ENCODE results near the gene ADGRL3. TPM values are rescaled to one million over a fixed set of nuclear protein-coding genes. Genes with fewer than 3 reads are reported as not detected.
"Not testable (repeated sequence)": the region's sequence is repeated elsewhere in the genome, so short reads cannot be mapped to it uniquely, and the experiment has no call there.

The ADGRL3 gene
- polyA plus RNA-seq, 2 donors: 0.12 to 0.20 TPM

DNA sequence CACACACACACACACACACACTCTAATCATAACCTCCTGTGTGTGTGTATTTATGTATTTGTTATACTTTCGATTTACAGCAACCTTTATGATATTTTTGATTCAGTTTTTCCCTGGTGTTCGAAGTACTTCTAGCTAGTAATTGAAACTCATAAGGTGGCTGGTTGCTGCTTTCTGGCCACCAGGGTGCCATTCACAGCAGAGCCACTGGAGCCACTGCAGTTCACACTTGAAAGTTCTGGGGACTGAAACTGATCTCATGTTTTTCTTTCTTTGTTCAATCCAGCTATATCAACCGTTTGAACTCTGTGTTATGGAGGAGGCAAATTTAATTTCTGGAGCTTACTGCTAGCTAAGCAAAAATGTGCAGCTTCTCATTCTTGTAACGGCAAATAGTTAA lies 419.4 kb downstream of the ADGRL3 start:
- no peaks in the 10 kb centered on the region for H3K36me3 ChIP-seq (ENCODE audit: control insufficient read depth in 2 of 2, insufficient read depth in 2 of 2, low read length in 1 of 2)
- no peaks in the 10 kb centered on the region for H3K4me1 ChIP-seq (ENCODE audit: control insufficient read depth in 2 of 2, insufficient read depth in 2 of 2, low read length in 1 of 2)
- H3K27me3 ChIP-seq (ENCODE audit: control insufficient read depth in 1 of 2, insufficient read depth in 2 of 2, low read length in 2 of 2): no peaks in the 10 kb centered on the region
- no peak overlapping the region for H3K27ac ChIP-seq (ENCODE audit: low read depth in 2 of 2, low read length in 1 of 2)
- H3K9me3 ChIP-seq (ENCODE audit: control insufficient read depth in 2 of 2, insufficient read depth in 1 of 2, low read depth in 1 of 2, low read length in 1 of 2): no peaks in the 10 kb centered on the region
- no peak overlapping the region for H3K4me3 ChIP-seq (ENCODE audit: low read depth in 1 of 2, low read length in 2 of 2)
- 69 to 72% methylated on average over 4 of the region's 4 CpGs for WGBS, 2 donors

DNA sequence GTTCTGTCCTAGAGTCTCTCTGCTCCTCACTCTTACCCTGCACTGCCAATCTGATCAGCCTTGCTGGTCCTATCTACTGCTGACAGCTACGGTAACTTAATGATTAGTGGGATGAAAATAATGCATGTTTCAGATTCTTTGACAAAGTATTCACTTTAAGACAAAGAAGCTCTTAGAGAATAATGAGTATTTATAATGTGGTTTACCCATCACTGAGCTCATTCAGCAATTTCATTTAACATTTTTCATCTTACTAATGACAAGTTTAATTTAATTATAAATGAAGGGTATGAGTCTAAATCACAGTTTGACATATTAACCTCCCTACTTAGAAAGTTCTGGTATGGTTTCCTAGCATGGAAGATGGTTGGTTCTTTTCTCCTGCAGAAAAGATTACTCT lies 428.2 kb downstream of the ADGRL3 start:
- Histone ChIP-seq H3K36me3 (ENCODE audit: control insufficient read depth in 2 of 2, insufficient read depth in 2 of 2, low read length in 1 of 2) (no peaks in the 10 kb centered on the region), H3K27me3 (ENCODE audit: control insufficient read depth in 1 of 2, insufficient read depth in 2 of 2, low read length in 2 of 2) (no peaks in the 10 kb centered on the region), H3K4me3 (ENCODE audit: low read depth in 1 of 2, low read length in 2 of 2) (no peak overlapping the region), H3K9me3 (ENCODE audit: control insufficient read depth in 2 of 2, insufficient read depth in 1 of 2, low read depth in 1 of 2, low read length in 1 of 2) (no peaks in the 10 kb centered on the region), H3K4me1 (ENCODE audit: control insufficient read depth in 2 of 2, insufficient read depth in 2 of 2, low read length in 1 of 2) (no peaks in the 10 kb centered on the region), H3K27ac (ENCODE audit: low read depth in 2 of 2, low read length in 1 of 2) (no peak overlapping the region)
- 85 to 93% methylated on average over 1 of the region's 1 CpG for WGBS, 2 donors

DNA sequence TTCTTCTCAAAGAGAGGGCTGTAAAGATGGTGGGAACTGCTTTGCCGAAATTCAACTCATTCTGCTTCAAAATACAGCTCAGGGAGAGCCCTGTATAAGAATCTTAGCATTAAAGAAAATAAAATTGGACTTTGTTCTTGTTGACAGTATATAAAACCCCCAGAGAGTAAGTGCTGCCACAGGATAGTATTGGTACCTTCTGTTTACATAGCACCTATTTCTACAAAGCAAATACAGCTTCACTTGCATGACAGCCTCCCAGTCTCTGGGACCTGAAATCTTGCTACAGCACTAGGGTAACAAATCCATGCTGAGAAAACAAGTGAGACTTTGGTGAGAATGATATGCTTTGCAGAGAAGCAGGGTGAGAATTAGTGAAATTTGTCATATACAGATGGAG lies 428.6 kb downstream of the ADGRL3 start:
- H3K9me3 ChIP-seq (ENCODE audit: control insufficient read depth in 2 of 2, insufficient read depth in 1 of 2, low read depth in 1 of 2, low read length in 1 of 2): no peaks in the 10 kb centered on the region
- no peaks in the 10 kb centered on the region for H3K4me1 ChIP-seq (ENCODE audit: control insufficient read depth in 2 of 2, insufficient read depth in 2 of 2, low read length in 1 of 2)
- 81 to 86% methylated on average over 1 of the region's 1 CpG for WGBS, 2 donors
- H3K27me3 ChIP-seq (ENCODE audit: control insufficient read depth in 1 of 2, insufficient read depth in 2 of 2, low read length in 2 of 2): no peaks in the 10 kb centered on the region
- H3K4me3 ChIP-seq (ENCODE audit: low read depth in 1 of 2, low read length in 2 of 2): no peak overlapping the region
- no peak overlapping the region for H3K27ac ChIP-seq (ENCODE audit: low read depth in 2 of 2, low read length in 1 of 2)
- H3K36me3 ChIP-seq (ENCODE audit: control insufficient read depth in 2 of 2, insufficient read depth in 2 of 2, low read length in 1 of 2): no peaks in the 10 kb centered on the region

DNA sequence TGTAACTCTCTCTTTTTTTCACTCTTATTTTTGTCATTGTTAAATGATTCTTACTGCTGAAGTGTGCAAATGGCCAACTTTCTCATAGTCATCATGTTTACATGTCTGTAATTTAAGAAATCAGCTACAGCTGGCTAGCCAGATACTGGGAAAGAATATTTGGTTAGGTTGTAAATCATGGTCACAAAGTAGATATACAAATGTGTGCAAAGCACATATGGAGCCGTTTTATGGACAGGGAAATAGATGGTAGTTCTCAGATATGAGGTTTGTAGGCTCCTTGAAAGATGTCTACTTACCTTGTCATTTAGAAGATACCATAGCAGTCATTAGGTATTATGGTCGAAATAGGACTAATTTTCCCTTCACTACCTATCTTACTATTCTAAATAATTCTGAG lies 430.4 kb downstream of the ADGRL3 start:
- Histone ChIP-seq H3K4me3 (ENCODE audit: low read depth in 1 of 2, low read length in 2 of 2) (no peak overlapping the region), H3K4me1 (ENCODE audit: control insufficient read depth in 2 of 2, insufficient read depth in 2 of 2, low read length in 1 of 2) (no peaks in the 10 kb centered on the region), H3K9me3 (ENCODE audit: control insufficient read depth in 2 of 2, insufficient read depth in 1 of 2, low read depth in 1 of 2, low read length in 1 of 2) (no peaks in the 10 kb centered on the region), H3K27me3 (ENCODE audit: control insufficient read depth in 1 of 2, insufficient read depth in 2 of 2, low read length in 2 of 2) (no peaks in the 10 kb centered on the region), H3K36me3 (ENCODE audit: control insufficient read depth in 2 of 2, insufficient read depth in 2 of 2, low read length in 1 of 2) (no peaks in the 10 kb centered on the region), H3K27ac (ENCODE audit: low read depth in 2 of 2, low read length in 1 of 2) (no peak overlapping the region)
- 51 to 73% methylated on average over 2 of the region's 2 CpGs for WGBS, 2 donors

DNA sequence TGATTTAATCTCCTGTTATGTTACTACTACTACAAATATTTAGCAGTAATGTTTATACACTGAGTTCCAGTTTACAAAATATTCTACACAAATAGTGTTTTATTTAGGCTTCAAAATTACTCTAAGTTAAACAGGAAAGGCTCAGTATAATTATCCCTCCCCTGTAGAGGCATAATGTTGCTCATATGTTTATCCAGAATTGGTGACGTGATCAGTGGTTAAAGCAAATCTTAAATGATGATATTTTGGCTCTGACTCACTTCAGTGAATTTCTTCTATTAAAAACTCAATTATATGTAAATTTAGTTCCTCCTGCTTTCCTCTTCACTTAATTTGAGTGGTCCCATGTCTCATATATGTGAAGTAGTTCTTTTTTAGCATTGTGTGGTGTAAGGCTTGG lies 438.5 kb downstream of the ADGRL3 start:
- Histone ChIP-seq H3K36me3 (ENCODE audit: control insufficient read depth in 2 of 2, insufficient read depth in 2 of 2, low read length in 1 of 2) (no peaks in the 10 kb centered on the region), H3K27me3 (ENCODE audit: control insufficient read depth in 1 of 2, insufficient read depth in 2 of 2, low read length in 2 of 2) (no peaks in the 10 kb centered on the region), H3K9me3 (ENCODE audit: control insufficient read depth in 2 of 2, insufficient read depth in 1 of 2, low read depth in 1 of 2, low read length in 1 of 2) (no peaks in the 10 kb centered on the region), H3K4me1 (ENCODE audit: control insufficient read depth in 2 of 2, insufficient read depth in 2 of 2, low read length in 1 of 2) (no peaks in the 10 kb centered on the region), H3K4me3 (ENCODE audit: low read depth in 1 of 2, low read length in 2 of 2) (no peak overlapping the region), H3K27ac (ENCODE audit: low read depth in 2 of 2, low read length in 1 of 2) (no peak overlapping the region)
- 64 to 69% methylated on average over 1 of the region's 1 CpG for WGBS, 2 donors

DNA sequence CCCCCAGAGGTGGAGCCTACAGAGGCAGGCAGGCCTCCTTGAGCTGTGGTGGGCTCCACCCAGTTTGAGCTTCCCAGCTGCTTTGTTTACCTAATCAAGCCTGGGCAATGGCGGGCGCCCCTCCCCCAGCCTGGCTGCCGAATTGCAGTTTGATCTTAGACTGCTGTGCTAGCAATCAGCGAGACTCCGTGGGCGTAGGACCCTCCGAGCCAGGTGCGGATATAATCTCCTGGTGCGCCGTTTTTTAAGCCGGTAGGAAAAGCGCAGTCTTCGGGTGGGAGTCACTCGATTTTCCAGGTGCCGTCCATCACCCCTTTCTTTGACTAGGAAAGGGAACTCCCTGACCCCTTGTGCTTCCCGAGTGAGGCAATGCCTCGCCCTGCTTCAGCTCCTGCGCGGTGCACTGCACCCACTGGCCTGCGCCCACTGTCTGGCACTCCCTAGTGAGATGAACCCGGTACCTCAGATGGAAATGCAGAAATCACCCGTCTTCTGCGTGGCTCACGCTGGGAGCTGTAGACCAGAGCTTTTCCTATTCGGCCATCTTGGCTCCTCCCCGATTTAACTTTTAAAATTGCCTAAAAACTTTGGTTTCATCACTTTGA lies 446.7 kb downstream of the ADGRL3 start:
- not testable (repeated sequence) for H3K4me3 ChIP-seq (ENCODE audit: low read depth in 1 of 2, low read length in 2 of 2); H3K9me3 ChIP-seq (ENCODE audit: control insufficient read depth in 2 of 2, insufficient read depth in 1 of 2, low read depth in 1 of 2, low read length in 1 of 2); H3K4me1 ChIP-seq (ENCODE audit: control insufficient read depth in 2 of 2, insufficient read depth in 2 of 2, low read length in 1 of 2); H3K27me3 ChIP-seq (ENCODE audit: control insufficient read depth in 1 of 2, insufficient read depth in 2 of 2, low read length in 2 of 2); H3K36me3 ChIP-seq (ENCODE audit: control insufficient read depth in 2 of 2, insufficient read depth in 2 of 2, low read length in 1 of 2); H3K27ac ChIP-seq (ENCODE audit: low read depth in 2 of 2, low read length in 1 of 2)
- 90 to 91% methylated on average over 26 of the region's 26 CpGs for WGBS, 2 donors

DNA sequence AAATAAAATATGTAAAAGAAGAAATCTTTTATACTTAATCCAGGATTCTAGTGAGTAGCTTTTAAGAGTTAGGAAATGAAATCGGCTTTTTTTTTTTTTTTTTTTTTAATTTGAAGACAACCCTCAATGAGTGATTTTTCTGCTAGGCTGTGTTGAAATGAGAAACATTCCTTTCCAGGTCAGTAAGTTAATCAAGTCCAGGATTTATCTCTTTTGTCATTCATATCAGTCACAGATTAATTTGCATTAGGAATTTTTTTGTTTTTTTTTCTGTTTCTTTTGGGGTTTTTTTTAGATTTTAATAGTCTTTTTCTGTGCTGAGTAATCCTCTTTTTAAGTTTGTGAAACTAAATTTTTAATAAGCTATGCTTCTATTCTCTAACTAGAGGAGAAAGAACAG lies 448.1 kb downstream of the ADGRL3 start:
- no peaks in the 10 kb centered on the region for H3K27me3 ChIP-seq (ENCODE audit: control insufficient read depth in 1 of 2, insufficient read depth in 2 of 2, low read length in 2 of 2)
- WGBS, 2 donors: 75 to 92% methylated on average over 1 of the region's 1 CpG
- H3K4me3 ChIP-seq (ENCODE audit: low read depth in 1 of 2, low read length in 2 of 2): no peak overlapping the region
- no peaks in the 10 kb centered on the region for H3K4me1 ChIP-seq (ENCODE audit: control insufficient read depth in 2 of 2, insufficient read depth in 2 of 2, low read length in 1 of 2)
- no peak overlapping the region for H3K27ac ChIP-seq (ENCODE audit: low read depth in 2 of 2, low read length in 1 of 2)
- H3K36me3 ChIP-seq (ENCODE audit: control insufficient read depth in 2 of 2, insufficient read depth in 2 of 2, low read length in 1 of 2): no peaks in the 10 kb centered on the region
- no peaks in the 10 kb centered on the region for H3K9me3 ChIP-seq (ENCODE audit: control insufficient read depth in 2 of 2, insufficient read depth in 1 of 2, low read depth in 1 of 2, low read length in 1 of 2)

DNA sequence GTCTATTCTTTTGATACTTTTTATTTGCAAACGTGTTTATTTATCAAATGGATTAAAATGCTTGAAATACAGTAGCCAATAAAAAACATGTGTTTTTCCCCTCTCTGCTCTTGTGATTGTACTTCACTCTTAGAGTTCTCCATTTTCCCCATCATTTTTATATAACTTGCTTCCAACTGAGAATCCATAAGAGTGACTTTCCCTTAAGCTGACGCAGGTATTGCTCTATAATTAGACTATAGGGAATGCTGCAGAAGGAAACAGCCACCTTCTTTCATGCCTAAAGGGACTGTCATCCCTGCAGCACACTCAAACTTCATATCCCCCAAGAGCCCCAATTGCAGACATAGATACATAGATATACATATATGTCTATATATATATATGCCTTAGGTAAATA lies 456.9 kb downstream of the ADGRL3 start:
- H3K27me3 ChIP-seq (ENCODE audit: control insufficient read depth in 1 of 2, insufficient read depth in 2 of 2, low read length in 2 of 2): no peaks in the 10 kb centered on the region
- peaks cover 0 to 2% of the 10 kb centered on the region in 2 donors for H3K9me3 ChIP-seq (ENCODE audit: control insufficient read depth in 2 of 2, insufficient read depth in 1 of 2, low read depth in 1 of 2, low read length in 1 of 2)
- no peak overlapping the region for H3K4me3 ChIP-seq (ENCODE audit: low read depth in 1 of 2, low read length in 2 of 2)
- no peak overlapping the region for H3K27ac ChIP-seq (ENCODE audit: low read depth in 2 of 2, low read length in 1 of 2)
- H3K36me3 ChIP-seq (ENCODE audit: control insufficient read depth in 2 of 2, insufficient read depth in 2 of 2, low read length in 1 of 2): no peaks in the 10 kb centered on the region
- H3K4me1 ChIP-seq (ENCODE audit: control insufficient read depth in 2 of 2, insufficient read depth in 2 of 2, low read length in 1 of 2): no peaks in the 10 kb centered on the region
- 58 to 69% methylated on average over 2 of the region's 2 CpGs for WGBS, 2 donors

DNA sequence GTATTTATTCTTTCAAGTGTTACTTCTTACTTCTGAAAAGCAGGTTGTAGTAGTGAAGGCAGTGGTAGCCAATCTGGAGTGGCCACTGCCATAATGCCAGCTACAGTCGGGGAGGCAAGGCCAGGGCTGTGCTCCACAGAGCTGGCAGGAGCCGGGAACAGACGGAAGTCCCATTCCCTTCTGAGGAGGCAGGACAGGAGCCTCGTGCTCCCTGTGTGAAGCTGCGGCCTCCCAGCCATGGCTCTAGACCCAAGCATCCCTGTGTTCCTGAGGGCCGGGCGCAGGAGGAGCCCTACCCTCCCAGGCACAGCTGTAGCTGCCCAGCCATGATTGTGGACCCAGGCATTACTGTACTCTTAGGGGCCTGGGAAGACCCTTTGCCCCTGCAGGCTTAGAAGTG lies 461.8 kb downstream of the ADGRL3 start:
- Histone ChIP-seq H3K9me3 (ENCODE audit: control insufficient read depth in 2 of 2, insufficient read depth in 1 of 2, low read depth in 1 of 2, low read length in 1 of 2) (peaks cover 0 to 8% of the 10 kb centered on the region in 2 donors), H3K27me3 (ENCODE audit: control insufficient read depth in 1 of 2, insufficient read depth in 2 of 2, low read length in 2 of 2) (no peaks in the 10 kb centered on the region), H3K4me1 (ENCODE audit: control insufficient read depth in 2 of 2, insufficient read depth in 2 of 2, low read length in 1 of 2) (no peaks in the 10 kb centered on the region), H3K4me3 (ENCODE audit: low read depth in 1 of 2, low read length in 2 of 2) (no peak overlapping the region), H3K27ac (ENCODE audit: low read depth in 2 of 2, low read length in 1 of 2) (no peak overlapping the region), H3K36me3 (ENCODE audit: control insufficient read depth in 2 of 2, insufficient read depth in 2 of 2, low read length in 1 of 2) (no peaks in the 10 kb centered on the region)
- 91 to 94% methylated on average over 7 of the region's 7 CpGs for WGBS, 2 donors

DNA sequence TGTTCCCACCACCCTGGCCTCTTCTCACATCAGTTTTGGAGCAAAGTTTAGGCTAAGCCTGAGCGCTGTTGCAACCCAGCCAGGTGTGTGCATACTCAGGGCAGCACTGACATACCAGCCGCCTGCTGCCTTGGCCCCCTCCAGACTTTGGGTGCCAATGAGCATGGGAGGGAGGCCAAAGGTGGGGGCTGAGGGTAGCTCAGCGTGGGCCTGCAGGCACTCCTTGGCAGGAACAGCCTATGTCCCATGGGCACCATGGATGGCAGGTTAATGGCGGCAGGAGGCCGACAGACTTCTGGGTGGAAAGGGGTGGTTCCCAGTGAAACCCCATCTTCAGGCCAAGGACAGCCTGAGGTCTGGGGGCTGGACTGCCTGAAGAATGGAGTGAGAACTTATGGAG lies 462.2 kb downstream of the ADGRL3 start:
- 94 to 97% methylated on average over 5 of the region's 5 CpGs for WGBS, 2 donors
- no peak overlapping the region for H3K4me3 ChIP-seq (ENCODE audit: low read depth in 1 of 2, low read length in 2 of 2)
- no peaks in the 10 kb centered on the region for H3K4me1 ChIP-seq (ENCODE audit: control insufficient read depth in 2 of 2, insufficient read depth in 2 of 2, low read length in 1 of 2)
- no peak overlapping the region for H3K27ac ChIP-seq (ENCODE audit: low read depth in 2 of 2, low read length in 1 of 2)
- peaks cover 0 to 8% of the 10 kb centered on the region in 2 donors for H3K9me3 ChIP-seq (ENCODE audit: control insufficient read depth in 2 of 2, insufficient read depth in 1 of 2, low read depth in 1 of 2, low read length in 1 of 2)
- H3K36me3 ChIP-seq (ENCODE audit: control insufficient read depth in 2 of 2, insufficient read depth in 2 of 2, low read length in 1 of 2): no peaks in the 10 kb centered on the region
- no peaks in the 10 kb centered on the region for H3K27me3 ChIP-seq (ENCODE audit: control insufficient read depth in 1 of 2, insufficient read depth in 2 of 2, low read length in 2 of 2)
